ENCODE data around the gene TMEM114.
"Not testable (repeated sequence)": the region's sequence is repeated elsewhere in the genome, so short reads cannot be mapped to it uniquely, and the experiment has no call there.

The TMEM114 gene

DNA sequence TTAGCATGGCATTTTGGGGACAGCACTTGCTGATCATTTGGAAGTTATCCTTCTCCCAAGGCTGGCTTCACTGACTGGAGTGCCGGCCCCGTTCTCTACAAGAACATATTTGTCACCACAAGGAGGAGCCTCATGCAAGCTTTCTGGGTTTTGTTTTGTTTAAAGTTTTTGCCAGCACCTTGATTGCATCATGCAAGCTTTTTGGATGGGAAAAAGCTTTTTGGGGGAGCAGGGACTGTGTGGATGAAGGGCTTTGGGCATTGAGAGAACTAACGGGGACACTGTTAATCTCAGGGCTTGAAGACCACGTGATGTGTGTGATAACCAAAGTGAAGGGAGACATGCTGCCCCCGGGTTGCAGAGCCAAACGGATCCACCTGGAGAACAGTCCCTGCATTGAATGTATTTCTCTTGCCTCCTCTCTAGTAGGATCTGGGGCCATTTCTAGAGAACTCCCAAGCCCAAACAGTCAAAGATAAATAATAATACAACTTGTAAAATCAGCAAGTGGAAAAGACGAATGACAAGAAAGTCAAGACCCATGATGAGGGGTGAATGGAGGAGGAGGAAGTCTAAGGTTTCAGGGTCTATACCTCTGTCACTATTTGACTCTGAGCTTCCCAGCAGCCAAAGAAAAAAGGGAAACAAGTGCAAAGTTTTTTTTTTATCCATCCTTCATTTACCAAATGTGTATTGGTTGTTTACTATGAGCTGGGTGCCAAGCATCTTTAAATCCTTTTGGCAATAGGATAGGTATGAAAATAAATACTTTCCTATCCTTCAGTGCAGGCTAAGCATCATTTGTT is 17.2 kb downstream of the TMEM114 start:
- no peak for DNase-seq

DNA sequence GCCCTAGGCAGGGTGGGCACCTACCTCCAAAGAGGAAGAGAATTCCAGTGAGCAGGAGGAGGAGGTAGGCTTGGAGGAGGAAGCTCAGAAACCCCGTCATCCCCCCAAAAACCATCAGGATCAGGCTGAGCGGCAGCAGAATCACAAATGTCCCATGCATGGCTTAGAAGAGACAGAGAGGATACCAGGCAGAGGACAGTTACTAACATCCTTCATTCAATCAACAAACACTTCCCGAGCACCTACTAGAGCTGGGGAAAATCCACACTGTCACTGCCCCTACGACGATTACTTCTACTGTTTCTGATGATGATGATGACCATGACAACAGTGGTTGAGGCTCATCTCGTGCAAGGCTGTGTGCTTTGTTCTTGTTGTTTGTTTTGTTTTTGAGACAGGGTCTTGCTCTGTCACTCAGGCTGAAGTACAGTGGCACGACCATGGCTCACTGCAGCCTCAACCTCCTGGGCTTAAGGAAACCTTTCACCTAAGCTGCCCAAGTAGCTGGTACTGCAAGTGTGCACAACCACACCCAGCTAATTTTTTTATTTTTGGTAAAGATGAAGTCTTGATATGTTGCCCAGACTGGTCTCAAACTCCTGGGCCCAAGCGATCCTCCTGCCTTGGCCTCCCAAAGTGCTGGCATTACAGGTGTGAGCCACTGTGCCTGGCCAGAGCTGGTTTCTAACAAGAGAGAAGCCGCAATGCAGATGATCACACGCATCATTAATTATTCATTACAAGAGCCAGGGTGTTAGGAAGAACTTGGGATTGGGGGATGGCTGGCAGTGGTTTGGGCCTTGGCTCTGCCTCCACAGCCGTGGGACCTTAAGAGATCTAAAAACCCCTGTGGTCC is 18.0 kb downstream of the TMEM114 start:
- no peak for DNase-seq

DNA sequence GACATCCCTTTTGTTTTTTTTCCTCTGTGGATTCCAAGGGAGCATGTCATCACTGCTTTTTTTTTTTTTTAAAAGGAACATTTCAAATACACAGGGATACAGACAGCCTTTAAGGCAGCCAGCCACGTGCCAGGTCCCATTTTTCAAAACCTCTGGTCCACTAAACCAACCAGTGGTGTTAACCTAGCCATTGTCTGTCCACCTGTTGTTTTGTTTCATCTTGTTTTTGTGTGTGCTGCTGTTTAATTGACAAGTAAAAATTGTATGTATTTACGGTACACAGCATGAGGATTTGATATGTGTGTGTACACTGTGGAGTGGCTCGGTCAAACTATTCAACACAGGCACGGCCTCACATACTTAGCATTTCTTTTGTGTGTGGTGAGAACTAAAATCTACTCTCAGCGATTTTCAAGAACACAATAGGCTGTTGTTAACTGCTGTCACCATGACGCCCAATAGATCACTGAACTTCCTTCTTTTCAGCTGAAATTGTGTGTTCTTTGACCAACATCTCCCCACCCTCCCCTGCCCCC is 19.2 kb downstream of the TMEM114 start:
- no peak for DNase-seq

- DNase-seq: not testable (repeated sequence)
Measured at GRCh38 chr16:8570393-8570792, 19.9 kb downstream of the TMEM114 start.

DNA sequence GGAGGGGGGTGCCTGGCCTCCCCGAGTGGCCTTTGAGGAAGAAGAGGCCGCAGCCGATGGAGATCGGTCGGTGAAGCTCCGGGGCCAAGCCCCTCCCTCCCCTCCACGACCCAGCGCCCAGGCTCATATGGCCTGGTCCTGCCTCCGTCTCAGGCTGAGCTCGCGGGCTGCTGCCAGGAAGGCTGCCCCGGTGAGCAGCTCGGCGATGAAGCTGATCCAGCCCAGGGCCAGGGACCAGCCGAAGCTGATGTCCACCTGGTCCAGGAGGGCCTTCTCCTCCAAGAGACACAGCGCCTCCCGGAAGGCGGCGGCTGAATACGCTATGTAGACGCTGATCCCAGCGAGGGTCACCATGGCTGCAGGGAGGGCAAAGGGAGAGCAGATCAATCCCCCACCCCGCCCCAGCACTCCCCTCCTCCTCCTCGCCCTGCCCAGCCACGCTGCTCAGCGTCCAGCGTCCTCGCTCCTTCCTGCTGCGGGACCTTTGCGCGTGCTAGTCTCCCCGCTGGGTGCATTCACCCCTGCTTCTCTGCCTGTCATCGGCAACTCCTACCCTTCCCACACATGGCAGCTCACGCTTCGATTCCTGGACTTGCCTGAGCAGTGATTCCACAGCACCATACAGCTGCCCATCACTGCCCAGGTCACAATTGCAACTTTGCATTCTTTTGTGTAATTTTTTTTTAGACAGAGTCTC is 20.5 kb downstream of the TMEM114 start:
- no peak for DNase-seq

GRCh38 chr16:8568231-8568617 is 22.1 kb downstream of the TMEM114 start:
- no peak for DNase-seq

DNA sequence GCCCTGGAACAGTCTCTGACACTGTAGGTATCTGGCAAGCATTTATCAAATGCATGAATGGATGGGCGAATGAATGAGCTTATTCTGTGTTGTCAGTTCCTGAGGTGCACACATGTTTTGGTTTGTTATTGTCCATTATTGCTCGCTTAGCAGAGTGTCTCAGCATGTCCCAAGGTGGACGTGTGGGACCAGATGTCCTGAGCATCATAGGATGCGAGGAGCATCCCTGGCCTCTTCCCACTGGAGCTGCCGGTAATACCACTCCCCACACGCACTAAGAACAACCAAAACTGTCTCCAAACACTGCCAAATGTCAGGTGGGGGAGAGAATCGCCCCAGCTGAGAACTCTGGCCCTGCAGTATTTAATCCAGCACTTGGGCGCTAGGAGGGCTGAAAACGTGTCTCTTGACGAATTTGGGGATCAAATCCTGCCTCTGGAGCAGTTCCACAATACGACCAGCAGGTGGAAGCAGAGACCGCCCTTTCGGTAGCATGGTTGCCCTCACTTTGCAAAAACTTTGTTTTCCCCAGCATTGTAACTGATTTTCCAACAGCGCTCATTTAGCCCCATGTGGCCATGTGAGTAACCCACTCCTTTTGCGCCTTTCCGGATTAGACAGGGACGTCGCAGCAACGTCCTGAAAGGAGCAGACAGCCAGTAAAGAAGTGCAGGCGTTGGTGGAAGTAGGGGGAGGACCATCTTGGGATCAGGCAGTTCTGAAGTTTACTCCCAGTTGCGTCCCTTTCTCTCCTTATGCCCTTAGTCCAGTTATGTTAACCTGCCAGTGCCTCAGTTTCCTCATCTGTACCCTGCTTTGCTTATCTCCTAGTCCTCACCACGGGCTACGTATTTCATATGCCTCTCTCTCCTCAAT is 22.7 kb downstream of the TMEM114 start:
- peak; percentile 81 for DNase-seq

GRCh38 chr16:8565498-8565897 is 24.8 kb downstream of the TMEM114 start:
- DNase-seq: no peak

- DNase-seq: no peak
Measured at GRCh38 chr16:8564934-8565345, 25.4 kb downstream of the TMEM114 start.

- DNase-seq: not testable (repeated sequence)
Measured at GRCh38 chr16:8563944-8564540, 26.3 kb downstream of the TMEM114 start.

- no peak for DNase-seq
Measured at GRCh38 chr16:8561496-8561895, 28.8 kb downstream of the TMEM114 start.

- DNase-seq: no peak
Measured at GRCh38 chr16:8555400-8555799, 34.9 kb downstream of the TMEM114 start.

DNA sequence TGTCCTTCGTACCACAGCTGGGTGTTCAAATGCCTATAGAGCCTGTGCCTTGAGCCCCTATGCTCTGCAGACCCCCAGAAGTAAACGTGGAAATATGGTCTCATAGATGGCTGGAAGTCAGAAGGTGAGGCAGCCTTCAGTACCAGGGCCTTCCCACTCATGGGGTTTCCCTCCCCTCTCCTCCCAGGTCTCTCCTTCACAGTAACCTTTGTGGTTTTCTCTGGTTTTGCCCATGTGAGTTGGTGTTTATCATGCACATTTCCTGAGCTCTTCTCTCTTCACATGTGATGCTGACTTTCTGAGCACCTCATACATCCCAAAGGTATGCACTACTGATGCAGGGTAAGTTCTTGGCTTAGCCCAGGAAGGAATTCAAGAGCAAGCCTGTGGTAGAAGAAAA is 35.4 kb downstream of the TMEM114 start:
- DNase-seq: no peak

- DNase-seq: no peak
Measured at GRCh38 chr16:8554022-8554421, 36.3 kb downstream of the TMEM114 start.

GRCh38 chr16:8552487-8553221 is 37.7 kb downstream of the TMEM114 start:
- no peak for DNase-seq

- no peak for DNase-seq
Measured at GRCh38 chr16:8551388-8552332, 38.7 kb downstream of the TMEM114 start.

DNA sequence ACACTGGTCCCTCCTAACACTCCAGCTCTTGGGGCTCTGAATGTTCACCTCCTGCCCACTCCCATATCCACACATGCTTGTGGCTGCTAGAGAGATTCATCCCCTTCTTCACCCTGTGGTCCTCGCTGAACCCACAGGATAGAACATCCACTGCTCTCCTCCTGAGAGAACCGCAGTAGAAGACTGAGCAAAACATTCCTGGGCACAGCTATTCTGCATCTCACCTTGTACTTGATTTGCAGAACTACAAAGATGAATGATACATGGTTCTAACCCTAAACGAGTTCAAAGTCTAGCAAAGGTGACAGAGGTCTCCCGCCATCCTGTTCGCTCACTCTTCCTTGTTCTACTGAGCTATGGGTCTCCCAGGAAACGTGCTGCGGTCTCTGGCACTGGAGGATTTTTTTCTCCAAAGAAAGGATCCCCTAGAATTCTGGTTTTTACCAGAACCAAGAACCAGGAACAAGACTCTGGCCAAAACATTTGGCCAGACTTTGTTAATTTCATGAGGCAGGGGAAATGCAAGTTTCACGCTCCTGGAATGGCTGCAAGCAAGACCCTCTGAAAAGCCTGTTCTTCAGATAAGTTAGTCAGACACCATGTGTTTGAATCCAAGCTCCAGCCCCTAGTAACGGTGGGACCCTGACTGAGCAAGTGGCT is 39.5 kb downstream of the TMEM114 start:
- DNase-seq: no peak

GRCh38 chr16:8549843-8550412 is 40.4 kb downstream of the TMEM114 start:
- DNase-seq: no peak

DNA sequence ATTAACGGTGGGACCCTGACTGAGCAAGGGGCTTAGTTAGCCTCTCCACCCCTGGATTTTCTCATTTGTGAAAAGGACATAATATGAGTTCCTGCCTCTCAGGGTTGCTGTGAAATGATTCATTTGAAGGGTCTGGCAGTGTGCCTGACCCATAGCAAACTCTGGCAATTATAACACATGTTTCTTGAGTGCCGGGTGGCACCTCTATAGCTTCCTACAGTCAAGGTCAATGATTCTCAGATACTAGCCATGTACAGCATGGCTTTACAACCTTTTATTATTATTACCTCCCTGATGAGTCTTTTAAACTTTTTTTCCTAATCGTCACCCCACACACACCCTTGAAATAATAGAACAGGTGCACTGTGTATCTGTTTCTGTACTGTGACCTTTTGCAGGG is 42.1 kb downstream of the TMEM114 start:
- no peak for DNase-seq

All from COR-L47 (cell line).